Germinal center (tissue), 1 donor: ENCODE data around the gene ALOX15B.
"Not testable (repeated sequence)": the region's sequence is repeated elsewhere in the genome, so short reads cannot be mapped to it uniquely, and the experiment has no call there.

Experiments used
- DNase-seq: peaks from one replicate; pipeline ENCODE4 v3.0.0; 2012; ENCODE audit warnings: mixed read lengths, low spot score

ALOX15B gene

GRCh38 chr17:8041249-8041928, 2.5 kb downstream of the ALOX15B start:
- peak; percentile 48 for DNase-seq

GRCh38 chr17:8041979-8042378, 3.1 kb downstream of the ALOX15B start:
- DNase-seq = no peak

GRCh38 chr17:8044819-8045810, 6.3 kb downstream of the ALOX15B start:
- no peak for DNase-seq

GRCh38 chr17:8046306-8046928, 7.6 kb downstream of the ALOX15B start:
- no peak for DNase-seq

- DNase-seq = no peak
Observed at GRCh38 chr17:8046929-8047768, 8.3 kb downstream of the ALOX15B start.

- no peak for DNase-seq
Observed at GRCh38 chr17:8047769-8048110, 8.9 kb downstream of the ALOX15B start.

GRCh38 chr17:8048236-8048635, 9.4 kb downstream of the ALOX15B start:
- DNase-seq = no peak

- DNase-seq = no peak
Observed at GRCh38 chr17:8048736-8049135, 9.9 kb downstream of the ALOX15B start.

- no peak for DNase-seq
Observed at GRCh38 chr17:8051831-8052230, 13.0 kb downstream of the ALOX15B start.

- no peak for DNase-seq
Observed at GRCh38 chr17:8052256-8053252, 13.7 kb downstream of the ALOX15B start.

GRCh38 chr17:8053600-8053999, 14.7 kb downstream of the ALOX15B start:
- DNase-seq = no peak

GRCh38 chr17:8055851-8056231, 17.0 kb downstream of the ALOX15B start:
- DNase-seq = no peak

GRCh38 chr17:8056232-8056975, 17.5 kb downstream of the ALOX15B start:
- peak; percentile 53 for DNase-seq

- no peak for DNase-seq
Observed at GRCh38 chr17:8056976-8057625, 18.2 kb downstream of the ALOX15B start.

GRCh38 chr17:8057691-8058114, 18.8 kb downstream of the ALOX15B start:
- DNase-seq = peak; percentile 85

- no peak for DNase-seq
Observed at GRCh38 chr17:8059131-8059530, 20.3 kb downstream of the ALOX15B start.

GRCh38 chr17:8060274-8060673, 21.4 kb downstream of the ALOX15B start:
- DNase-seq = peak; percentile 70

- not testable (repeated sequence) for DNase-seq
Observed at GRCh38 chr17:8061851-8062250, 23.0 kb downstream of the ALOX15B start.

GRCh38 chr17:8062435-8062806, 23.6 kb downstream of the ALOX15B start:
- no peak for DNase-seq
